ENCODE measurements around the gene UBASH3B.

- TF ChIP-seq CTCF (IDR thresholded peaks at IDR 0.05) (no peak), POLR2A (IDR thresholded peaks at IDR 0.05) (no peak)
These were observed 99.9 kb downstream of the UBASH3B start for GRCh38 chr11:122755409-122755808.
